ENCODE measurements around the gene NKX2-1.

NKX2-1 gene

DNA sequence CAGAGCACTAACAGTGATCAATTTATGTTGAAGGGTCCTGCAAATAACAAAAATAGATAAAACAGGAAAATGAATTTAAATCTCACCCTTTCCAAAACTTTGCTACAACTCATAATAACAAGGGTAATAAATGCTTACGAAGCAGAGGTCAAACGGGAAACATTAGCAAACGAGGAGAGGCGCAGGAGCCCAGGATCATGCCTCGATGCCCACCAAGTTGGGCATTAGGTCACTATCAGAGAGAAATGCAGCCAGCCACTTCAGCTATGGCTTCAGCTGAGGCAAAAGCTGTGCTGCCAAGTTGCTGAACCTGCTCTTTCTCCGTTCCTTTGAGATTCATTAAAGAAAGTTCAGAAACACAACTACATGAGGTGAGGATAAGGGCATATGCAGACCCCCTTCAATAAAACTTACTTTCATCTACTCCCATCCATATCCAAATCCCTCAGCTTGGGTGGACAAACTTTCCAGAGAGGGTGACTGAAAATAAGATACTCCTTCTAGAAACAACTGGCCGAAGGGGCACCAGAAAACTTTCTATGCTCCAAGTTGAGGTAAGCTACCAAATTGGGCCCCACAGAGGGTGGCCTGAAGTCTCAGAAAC lies 7.9 kb downstream of the NKX2-1 start:
- no peak for TF ChIP-seq EZH2 (optimal IDR thresholded peaks at IDR 0.05; ENCODE audit: low read depth, low read length)
- TF ChIP-seq, protein P1, sequence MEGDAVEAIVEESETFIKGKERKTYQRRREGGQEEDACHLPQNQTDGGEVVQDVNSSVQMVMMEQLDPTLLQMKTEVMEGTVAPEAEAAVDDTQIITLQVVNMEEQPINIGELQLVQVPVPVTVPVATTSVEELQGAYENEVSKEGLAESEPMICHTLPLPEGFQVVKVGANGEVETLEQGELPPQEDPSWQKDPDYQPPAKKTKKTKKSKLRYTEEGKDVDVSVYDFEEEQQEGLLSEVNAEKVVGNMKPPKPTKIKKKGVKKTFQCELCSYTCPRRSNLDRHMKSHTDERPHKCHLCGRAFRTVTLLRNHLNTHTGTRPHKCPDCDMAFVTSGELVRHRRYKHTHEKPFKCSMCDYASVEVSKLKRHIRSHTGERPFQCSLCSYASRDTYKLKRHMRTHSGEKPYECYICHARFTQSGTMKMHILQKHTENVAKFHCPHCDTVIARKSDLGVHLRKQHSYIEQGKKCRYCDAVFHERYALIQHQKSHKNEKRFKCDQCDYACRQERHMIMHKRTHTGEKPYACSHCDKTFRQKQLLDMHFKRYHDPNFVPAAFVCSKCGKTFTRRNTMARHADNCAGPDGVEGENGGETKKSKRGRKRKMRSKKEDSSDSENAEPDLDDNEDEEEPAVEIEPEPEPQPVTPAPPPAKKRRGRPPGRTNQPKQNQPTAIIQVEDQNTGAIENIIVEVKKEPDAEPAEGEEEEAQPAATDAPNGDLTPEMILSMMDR (IDR thresholded peaks at IDR 0.05; ENCODE audit: low read length) = no peak
- no peak overlapping the region for H3K4me3 ChIP-seq (ENCODE audit: low read length)
- no peak overlapping the region for H3K9ac ChIP-seq (ENCODE audit: low read length)
- DNase-seq = no peak
- no peaks in the 10 kb centered on the region for H3K4me1 ChIP-seq (ENCODE audit: low read length)
- no peaks in the 10 kb centered on the region for H3K27me3 ChIP-seq (replicated peaks; ENCODE audit: insufficient read depth, low read length)
- H3K4me2 ChIP-seq (ENCODE audit: low read depth, low read length) = no peak overlapping the region
- H3K9me2 ChIP-seq (replicated peaks; ENCODE audit: insufficient read depth, low read length) = no peaks in the 10 kb centered on the region
- no peaks in the 10 kb centered on the region for H4K20me1 ChIP-seq (ENCODE audit: insufficient read depth, low read length)
- no peaks in the 10 kb centered on the region for H3K79me2 ChIP-seq (ENCODE audit: low read length)
- no peak overlapping the region for H3K27ac ChIP-seq (ENCODE audit: low read length)
- H3K9me3 ChIP-seq (replicated peaks; ENCODE audit: insufficient read depth, low read length) = no peaks in the 10 kb centered on the region
- no peaks in the 10 kb centered on the region for H3K36me3 ChIP-seq (replicated peaks; ENCODE audit: insufficient read depth, low read length)
- H2AFZ ChIP-seq (ENCODE audit: low read length) = no peak overlapping the region
- H3F3A ChIP-seq (ENCODE audit: insufficient read depth, low read length) = no peaks in the 10 kb centered on the region

- no peak overlapping the region for H3K9ac ChIP-seq (ENCODE audit: low read length)
- H3K4me3 ChIP-seq (ENCODE audit: low read length) = no peak overlapping the region
- no peaks in the 10 kb centered on the region for H3F3A ChIP-seq (ENCODE audit: insufficient read depth, low read length)
- H2AFZ ChIP-seq (ENCODE audit: low read length) = no peak overlapping the region
- no peaks in the 10 kb centered on the region for H3K27me3 ChIP-seq (replicated peaks; ENCODE audit: insufficient read depth, low read length)
- no peak overlapping the region for H3K27ac ChIP-seq (ENCODE audit: low read length)
- H3K4me1 ChIP-seq (ENCODE audit: low read length) = no peaks in the 10 kb centered on the region
- DNase-seq = no peak
- no peaks in the 10 kb centered on the region for H3K79me2 ChIP-seq (ENCODE audit: low read length)
- H3K9me3 ChIP-seq (replicated peaks; ENCODE audit: insufficient read depth, low read length) = no peaks in the 10 kb centered on the region
- TF ChIP-seq, protein P1 (IDR thresholded peaks at IDR 0.05; ENCODE audit: low read length) = no peak
- TF ChIP-seq EZH2 (optimal IDR thresholded peaks at IDR 0.05; ENCODE audit: low read depth, low read length) (no peak), EZH2phosphoT487 (IDR thresholded peaks at IDR 0.05; ENCODE audit: low read length) (no peak)
- H3K9me2 ChIP-seq (replicated peaks; ENCODE audit: insufficient read depth, low read length) = no peaks in the 10 kb centered on the region
- H3K36me3 ChIP-seq (replicated peaks; ENCODE audit: insufficient read depth, low read length) = no peaks in the 10 kb centered on the region
- no peak overlapping the region for H3K4me2 ChIP-seq (ENCODE audit: low read depth, low read length)
- H4K20me1 ChIP-seq (ENCODE audit: insufficient read depth, low read length) = no peaks in the 10 kb centered on the region
These were observed 9.2 kb downstream of the NKX2-1 start for GRCh38 chr14:36510874-36511273.

DNA sequence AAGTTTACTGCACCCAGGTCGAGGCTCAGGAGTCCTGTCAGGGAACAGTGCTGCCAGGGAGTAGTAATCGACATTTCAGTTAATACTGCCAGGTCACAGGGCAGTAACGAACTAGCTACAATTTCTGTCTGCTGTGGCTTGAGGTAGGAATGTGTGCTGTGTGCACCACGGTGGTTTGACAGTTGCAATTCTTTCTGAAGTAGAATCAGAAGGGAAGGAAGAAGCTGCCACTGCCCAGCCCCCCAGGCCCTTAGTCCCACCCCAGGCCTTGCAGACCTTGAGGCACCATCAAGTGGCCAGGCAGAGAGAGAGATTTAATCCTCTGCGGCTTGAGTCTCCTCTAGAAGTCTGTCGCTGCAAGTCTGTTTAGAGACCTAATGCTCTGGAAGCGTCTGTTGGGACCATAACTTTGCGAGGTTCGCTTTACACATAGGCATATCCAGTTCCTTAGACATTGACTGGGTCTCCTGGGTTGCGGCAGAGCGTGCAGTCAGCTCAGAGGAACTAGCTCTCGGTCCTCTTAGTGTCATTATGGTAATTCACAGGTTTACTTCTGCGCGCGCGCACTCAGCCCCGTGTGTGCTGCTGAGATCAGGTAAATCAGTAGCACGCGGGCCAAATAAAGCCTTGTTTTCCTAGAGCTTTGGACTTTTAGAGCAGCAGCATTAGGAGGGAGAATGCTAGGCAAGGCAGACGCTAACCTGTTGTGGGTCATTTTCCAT lies 9.8 kb downstream of the NKX2-1 start:
- H3K9me2 ChIP-seq (replicated peaks; ENCODE audit: insufficient read depth, low read length) = no peaks in the 10 kb centered on the region
- H3K4me3 ChIP-seq (ENCODE audit: low read length) = no peak overlapping the region
- H3K27ac ChIP-seq (ENCODE audit: low read length) = no peak overlapping the region
- no peak overlapping the region for H3K4me2 ChIP-seq (ENCODE audit: low read depth, low read length)
- no peaks in the 10 kb centered on the region for H3K79me2 ChIP-seq (ENCODE audit: low read length)
- no peak for TF ChIP-seq EZH2 (optimal IDR thresholded peaks at IDR 0.05; ENCODE audit: low read depth, low read length)
- TF ChIP-seq, protein P1 (IDR thresholded peaks at IDR 0.05; ENCODE audit: low read length) = no peak
- TF ChIP-seq EZH2phosphoT487 (IDR thresholded peaks at IDR 0.05; ENCODE audit: low read length) = no peak
- H4K20me1 ChIP-seq (ENCODE audit: insufficient read depth, low read length) = no peaks in the 10 kb centered on the region
- no peaks in the 10 kb centered on the region for H3K27me3 ChIP-seq (replicated peaks; ENCODE audit: insufficient read depth, low read length)
- no peaks in the 10 kb centered on the region for H3F3A ChIP-seq (ENCODE audit: insufficient read depth, low read length)
- no peak for DNase-seq
- H3K9ac ChIP-seq (ENCODE audit: low read length) = no peak overlapping the region
- H3K4me1 ChIP-seq (ENCODE audit: low read length) = no peaks in the 10 kb centered on the region
- no peaks in the 10 kb centered on the region for H3K9me3 ChIP-seq (replicated peaks; ENCODE audit: insufficient read depth, low read length)
- H2AFZ ChIP-seq (ENCODE audit: low read length) = no peak overlapping the region
- no peaks in the 10 kb centered on the region for H3K36me3 ChIP-seq (replicated peaks; ENCODE audit: insufficient read depth, low read length)

Data from MM.1S (cell line).